ENCODE data around the gene SHLD2. TPM values are rescaled to one million over a fixed set of nuclear protein-coding genes. Genes with fewer than 3 reads are reported as not detected.
A peak's percentile ranks its signal among the peaks of the same experiment; 100 is the strongest.

Gene SHLD2
- total and polyA plus RNA-seq, 2 of the 13 experiments (the other 11 are each of a cell fraction or from before 2014, with no cell fraction given) = 25.7 to 53.7 TPM

GRCh38 chr10:87095236-87095945 lies 385 bp downstream of the SHLD2 start (continued):
- TF ChIP-seq UBTF (CRISPR knock-in tag; IDR thresholded peaks at IDR 0.05) (peak; percentile 92), ARID4A (CRISPR knock-in tag; IDR thresholded peaks at IDR 0.05; ENCODE audit: borderline replicate concordance) (peak; percentile 83), FOXO1 (CRISPR knock-in tag; IDR thresholded peaks at IDR 0.05) (0 out of 2 replicates have a peak, but pooled peaks have one; percentile 27), CENPT (CRISPR knock-in tag; IDR thresholded peaks at IDR 0.05; ENCODE audit: low read depth) (peak; percentile 82; the same call in 1 of the 2 replicates), ASH2L (IDR thresholded peaks at IDR 0.05; ENCODE audit: insufficient read length, low read depth, low read length) (peak; percentile 73), ZMYM2 (CRISPR knock-in tag; IDR thresholded peaks at IDR 0.05) (peak; percentile 13; the same call in 1 of the 2 replicates), ZNF160 (CRISPR knock-in tag; IDR thresholded peaks at IDR 0.05) (peak; percentile 50; the same call in 1 of the 2 replicates), KAT7 (CRISPR knock-in tag; IDR thresholded peaks at IDR 0.05; ENCODE audit: borderline replicate concordance) (peak; percentile 86), SRSF1 (optimal IDR thresholded peaks at IDR 0.05; ENCODE audit: low read depth, low read length) (no peak), ZBTB7A (CRISPR knock-in tag; IDR thresholded peaks at IDR 0.05) (peak; percentile 94), THYN1 (CRISPR knock-in tag; IDR thresholded peaks at IDR 0.05; ENCODE audit: borderline replicate concordance, low read depth) (no peak), GATAD1 (CRISPR knock-in tag; IDR thresholded peaks at IDR 0.05) (peak; percentile 70), PRDM4 (CRISPR knock-in tag; IDR thresholded peaks at IDR 0.05; ENCODE audit: borderline replicate concordance) (peak; percentile 90; the same call in 1 of the 2 replicates), MEIS2 (CRISPR knock-in tag; IDR thresholded peaks at IDR 0.05) (peak; percentile 92), KDM1A (CRISPR knock-in tag; IDR thresholded peaks at IDR 0.05) (peak; percentile 38; the same call in 1 of the 2 replicates), ZNF329 (CRISPR knock-in tag; IDR thresholded peaks at IDR 0.05; ENCODE audit: low read depth) (0 out of 2 replicates have a peak, but pooled peaks have one; percentile 57), ZNF607 (CRISPR knock-in tag; IDR thresholded peaks at IDR 0.05; ENCODE audit: borderline replicate concordance) (peak; percentile 95; the same call in 1 of the 2 replicates), NFATC3 (CRISPR knock-in tag; IDR thresholded peaks at IDR 0.05) (0 out of 2 replicates have a peak, but pooled peaks have one; percentile 15)
